DOHH2 (cell line): ENCODE data around the gene ADAMTS3.

Source experiments
- CTCF ChIP-seq: fragments of 200-600 bp; sonication (generic); IDR thresholded peaks from one replicate; pipeline ENCODE4 v1.5.1; 2014; ENCODE audit warnings: antibody characterized with exemption, mild to moderate bottlenecking, low read depth, low read length; ENCODE audit not compliant: poor library complexity, severe bottlenecking
- EZH2phosphoT487 ChIP-seq: fragments of 200-600 bp; sonication (generic); IDR thresholded peaks from 2 replicates; pipeline ENCODE4 v1.6.1; 2017; ENCODE audit warnings: borderline replicate concordance, mild to moderate bottlenecking, antibody characterized with exemption, low read length, moderate library complexity, mixed read lengths

DNA sequence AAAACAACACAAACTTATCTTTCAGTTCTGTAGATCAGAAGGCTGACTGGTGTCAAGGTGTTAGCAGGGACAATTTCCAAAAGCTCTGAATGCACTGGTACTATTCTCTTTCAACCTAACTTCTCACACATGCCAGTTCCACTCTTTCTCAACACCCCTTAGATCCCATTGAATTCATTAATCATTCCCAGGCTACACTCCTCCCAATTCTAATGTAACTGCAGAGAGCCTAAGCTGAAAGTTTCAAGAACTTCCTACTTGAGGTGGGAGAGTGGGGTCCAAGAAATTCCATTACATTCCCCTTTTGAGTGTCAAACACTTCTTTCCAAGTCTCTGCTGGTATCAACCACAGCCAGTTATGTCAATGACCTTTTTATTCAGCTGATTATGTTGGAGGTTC is 142.0 kb downstream of the ADAMTS3 start:
- TF ChIP-seq CTCF (no peak), EZH2phosphoT487 (no peak)
